Measurements from ENCODE around the gene ATXN7.

DNA sequence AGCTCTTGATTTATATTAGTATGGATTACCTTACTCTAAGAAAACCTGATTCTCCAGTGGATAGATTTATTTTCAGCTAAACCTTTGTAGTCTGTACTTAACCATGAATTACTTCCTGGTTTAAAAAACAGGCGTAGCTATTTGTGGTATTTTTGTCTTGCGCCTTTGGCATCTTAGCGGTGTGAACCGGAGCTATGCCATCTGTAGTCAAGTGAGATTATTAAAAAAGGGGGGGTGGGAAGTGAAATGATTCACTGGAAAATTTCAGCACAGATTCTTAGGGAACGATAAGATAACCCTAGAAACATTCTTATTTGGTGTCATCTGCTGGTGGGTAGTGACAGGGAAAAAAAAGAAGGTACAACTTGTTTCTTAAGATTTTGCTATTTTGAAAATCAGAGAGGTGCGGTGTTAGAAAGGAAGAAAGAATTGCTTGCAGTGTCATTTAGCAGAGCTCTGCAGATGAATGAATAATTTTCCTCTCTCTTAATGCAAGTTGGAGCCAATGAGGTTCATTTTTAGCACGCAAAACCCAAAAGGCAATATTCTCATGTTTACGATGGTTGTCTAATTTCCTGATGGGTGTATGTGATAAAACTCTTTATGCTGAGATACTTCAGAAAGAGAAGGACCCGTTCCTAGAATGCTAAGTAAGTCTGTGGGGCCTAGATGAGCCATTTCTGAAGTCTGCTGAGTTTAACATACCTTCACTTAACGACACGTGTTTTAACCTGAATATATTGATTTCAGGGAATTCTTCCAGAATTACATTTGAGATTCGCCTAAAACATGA lies 115.6 kb downstream of the ATXN7 start:
- no peak for TF ChIP-seq EZH2 (optimal IDR thresholded peaks at IDR 0.05; ENCODE audit: low read depth, low read length)
- TF ChIP-seq, protein P1, sequence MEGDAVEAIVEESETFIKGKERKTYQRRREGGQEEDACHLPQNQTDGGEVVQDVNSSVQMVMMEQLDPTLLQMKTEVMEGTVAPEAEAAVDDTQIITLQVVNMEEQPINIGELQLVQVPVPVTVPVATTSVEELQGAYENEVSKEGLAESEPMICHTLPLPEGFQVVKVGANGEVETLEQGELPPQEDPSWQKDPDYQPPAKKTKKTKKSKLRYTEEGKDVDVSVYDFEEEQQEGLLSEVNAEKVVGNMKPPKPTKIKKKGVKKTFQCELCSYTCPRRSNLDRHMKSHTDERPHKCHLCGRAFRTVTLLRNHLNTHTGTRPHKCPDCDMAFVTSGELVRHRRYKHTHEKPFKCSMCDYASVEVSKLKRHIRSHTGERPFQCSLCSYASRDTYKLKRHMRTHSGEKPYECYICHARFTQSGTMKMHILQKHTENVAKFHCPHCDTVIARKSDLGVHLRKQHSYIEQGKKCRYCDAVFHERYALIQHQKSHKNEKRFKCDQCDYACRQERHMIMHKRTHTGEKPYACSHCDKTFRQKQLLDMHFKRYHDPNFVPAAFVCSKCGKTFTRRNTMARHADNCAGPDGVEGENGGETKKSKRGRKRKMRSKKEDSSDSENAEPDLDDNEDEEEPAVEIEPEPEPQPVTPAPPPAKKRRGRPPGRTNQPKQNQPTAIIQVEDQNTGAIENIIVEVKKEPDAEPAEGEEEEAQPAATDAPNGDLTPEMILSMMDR (IDR thresholded peaks at IDR 0.05; ENCODE audit: low read length) = no peak

Measured in MM.1S (cell line).